HCT116 (cell line): ENCODE data around the gene TNFSF10. TPM values are rescaled to one million over a fixed set of nuclear protein-coding genes. Genes with fewer than 3 reads are reported as not detected.

Source experiments
- ATAC-seq: fragments of 200-7000 bp; cut with Tn5 transposase; 2 replicates; pipeline ENCODE4 v1.9.1; 2020; ENCODE audit warnings: mild to moderate bottlenecking, moderate library complexity
- BruUV-seq: library from RNA; stranded (reverse); fragments of 400-500 nt; replicated peaks from 2 replicates; lab custom pipeline; 2021; lab: Mats Ljungman, UMichigan
- CTCF ChIA-PET: fragments of 300-600 bp; sonication (Branson Sonifier 250); formaldehyde crosslinking; loops from one replicate; lab custom pipeline; 2021; ENCODE audit warnings: antibody characterized with exemption; lab: Charles Lee
- POLR2A ChIA-PET: fragments of 300-600, 350-600 bp; sonication (Branson Sonifier 250); formaldehyde crosslinking; loops from one replicate; lab custom pipeline; 2021; ENCODE audit warnings: antibody characterized with exemption; lab: Charles Lee
- RAD21 ChIA-PET, 2 experiments: fragments of 300-600 bp; sonication (Branson Sonifier 250); formaldehyde crosslinking; loops; one replicate each; lab custom pipeline; 2023; ENCODE audit warnings: low total read pairs in 2 of 2; ENCODE audit not compliant: uncharacterized antibody in 2 of 2, unreplicated experiment in 2 of 2, low non-redundant PET in 1 of 2; lab: Charles Lee
- DNase-seq: peaks from one replicate; pipeline ENCODE4 v3.0.0-alpha.2; 2010; ENCODE audit warnings: low read depth, low spot score
- H2AFZ ChIP-seq: fragments of 200-600 bp; shearing (Covaris generic), sonication (generic); 2 replicates; pipeline ENCODE4 v1.6.1; 2017; ENCODE audit warnings: low read depth, mixed run types, mixed read lengths, antibody characterized with exemption, low read length; ENCODE audit not compliant: poor library complexity, severe bottlenecking
- H3K27ac ChIP-seq: 2 replicates; pipeline ENCODE4 v1.5.1; 2012; ENCODE audit warnings: low read depth, low read length
- H3K27me3 ChIP-seq: fragments of 200-600 bp; sonication (generic); 2 replicates; pipeline ENCODE4 v1.6.1; 2016; ENCODE audit warnings: mixed run types, low read length, mixed read lengths; ENCODE audit not compliant: insufficient read depth
- H3K36me3 ChIP-seq, 2 experiments: fragments of 200-500 bp in 1 of 2; fragments of 200-600 bp in 1 of 2; sonication (Bioruptor generic) in 1 of 2; sonication (generic) in 1 of 2; 2 replicates each; pipeline versions ENCODE4 v1.5.1 to v1.6.1; 2014 to 2016; ENCODE audit warnings: low read length in 2 of 2, inconsistent platforms in 1 of 2, mixed read lengths in 1 of 2, mixed run types in 1 of 2; ENCODE audit not compliant: insufficient read depth in 2 of 2, control insufficient read depth in 1 of 2
- H3K4me1 ChIP-seq, 2 experiments: fragments of 200-600 bp in 1 of 2; sonication (generic) in 1 of 2; 2 replicates each; pipeline versions ENCODE4 v1.5.1 to v1.6.1; 2012 to 2017; ENCODE audit warnings: low read length in 2 of 2, inconsistent platforms in 1 of 2, mild to moderate bottlenecking in 1 of 2, mixed read lengths in 1 of 2, mixed run types in 1 of 2, moderate library complexity in 1 of 2; ENCODE audit not compliant: insufficient read depth in 2 of 2, control insufficient read depth in 1 of 2
- H3K4me2 ChIP-seq: fragments of 200-600 bp; sonication (generic); 2 replicates; pipeline ENCODE4 v1.6.1; 2017; ENCODE audit warnings: mixed run types, low read length, mixed read lengths
- H3K4me3 ChIP-seq, 2 experiments: fragments of 200-600 bp in 1 of 2; sonication (generic) in 1 of 2; replicated peaks in 1 of 2; 2 replicates each; pipeline ENCODE4 v1.5.1; 2011 to 2016; ENCODE audit warnings: low read length in 2 of 2, control low read depth in 1 of 2, low read depth in 1 of 2, mild to moderate bottlenecking in 1 of 2, mixed read lengths in 1 of 2, mixed run types in 1 of 2
- H3K79me2 ChIP-seq: fragments of 200-600 bp; sonication (generic); 2 replicates; pipeline ENCODE4 v1.6.1; 2017; ENCODE audit warnings: mild to moderate bottlenecking, mixed run types, low read length, moderate library complexity, mixed read lengths; ENCODE audit not compliant: insufficient read depth
- H3K9ac ChIP-seq: fragments of 200-600 bp; sonication (generic); 2 replicates; pipeline ENCODE4 v1.6.1; 2016; ENCODE audit warnings: low read length, mixed read lengths
- H3K9me2 ChIP-seq: fragments of 200-600 bp; sonication (generic), shearing (Covaris generic); 2 replicates; pipeline ENCODE4 v1.6.1; 2017; ENCODE audit warnings: mixed run types, mild to moderate bottlenecking, moderate library complexity; ENCODE audit not compliant: insufficient read depth
- H3K9me3 ChIP-seq, 2 experiments: fragments of 200-500 bp in 1 of 2; fragments of 200-600 bp in 1 of 2; sonication (Bioruptor generic) in 1 of 2; sonication (generic) in 1 of 2; 2 replicates each; pipeline ENCODE4 v1.6.1; 2014 to 2017; ENCODE audit warnings: low read length in 2 of 2, mixed read lengths in 2 of 2, inconsistent platforms in 1 of 2, low read depth in 1 of 2, mild to moderate bottlenecking in 1 of 2, mixed run types in 1 of 2, moderate library complexity in 1 of 2; ENCODE audit not compliant: control insufficient read depth in 1 of 2, insufficient read depth in 1 of 2
- H4K20me1 ChIP-seq: fragments of 200-600 bp; sonication (generic), shearing (Covaris generic); 2 replicates; pipeline ENCODE4 v1.6.1; 2017; ENCODE audit warnings: mixed run types, mild to moderate bottlenecking, moderate library complexity; ENCODE audit not compliant: insufficient read depth
- ATF3 ChIP-seq: IDR thresholded peaks from 2 replicates; pipeline ENCODE4 v1.6.1; 2012
- CBX3 ChIP-seq: IDR thresholded peaks from 2 replicates; pipeline ENCODE4 v1.6.1; 2012; ENCODE audit warnings: low read depth
- CEBPB ChIP-seq: IDR thresholded peaks from 2 replicates; pipeline ENCODE4 v1.6.1; 2012; ENCODE audit warnings: low read depth
- EGR1 ChIP-seq: IDR thresholded peaks from 2 replicates; pipeline ENCODE4 v1.6.1; 2012; ENCODE audit warnings: low read depth
- EZH2 ChIP-seq: fragments of 200-600 bp; sonication (generic); IDR thresholded peaks from 2 replicates; pipeline ENCODE4 v1.6.1; 2017; ENCODE audit warnings: antibody characterized with exemption, mixed run types
- EZH2phosphoT487 ChIP-seq: fragments of 200-600 bp; IDR thresholded peaks from 2 replicates; pipeline ENCODE4 v1.6.1; 2018; ENCODE audit warnings: antibody characterized with exemption, borderline replicate concordance
- JUND ChIP-seq: IDR thresholded peaks from 2 replicates; pipeline ENCODE4 v1.6.1; 2012
- MAX ChIP-seq: IDR thresholded peaks from 2 replicates; pipeline ENCODE4 v1.6.1; 2012
- POLR2A ChIP-seq: IDR thresholded peaks from 2 replicates; pipeline ENCODE4 v1.7.0; 2011; ENCODE audit warnings: borderline replicate concordance; ENCODE audit not compliant: insufficient read depth, insufficient read length; ENCODE audit errors: extremely low read depth
- POLR2AphosphoS5 ChIP-seq: IDR thresholded peaks from 2 replicates; pipeline ENCODE4 v1.6.1; 2011; ENCODE audit warnings: mild to moderate bottlenecking, low read depth, low read length, moderate library complexity
- ZFX ChIP-seq: fragments of 450-650 bp; IDR thresholded peaks from 2 replicates; pipeline ENCODE4 v1.6.1; 2017
- intact Hi-C: fragments of 100-400 bp; cut with micrococcal nuclease; formaldehyde crosslinking; loops from 2 replicates; pipeline ENCODE4 v1.10.0; 2022
- total RNA-seq: library from RNA; stranded (reverse); gene quantifications from one replicate; pipeline ENCODE4 v1.2.1, GENCODE V29; 2021; ENCODE audit not compliant: unreplicated experiment
- TF ChIP-seq, protein P1 (sequence below): IDR thresholded peaks from 2 replicates; pipeline ENCODE4 v1.6.1; 2012; ENCODE audit warnings: low read depth
- TF ChIP-seq, protein P2 (sequence below), 3 experiments: fragments of 200-600 bp in 1 of 3; sonication (generic) in 1 of 3; IDR thresholded peaks in 2 of 3; conservative IDR thresholded peaks in 1 of 3; 2 replicates each; pipeline ENCODE4 v1.5.1; 2012 to 2017; ENCODE audit warnings: low read depth in 2 of 3, low read length in 2 of 3, antibody characterized with exemption in 1 of 3, borderline replicate concordance in 1 of 3, control low read depth in 1 of 3, mild to moderate bottlenecking in 1 of 3, mixed read lengths in 1 of 3, mixed run types in 1 of 3, moderate library complexity in 1 of 3; ENCODE audit not compliant: insufficient read depth in 1 of 3

Gene TNFSF10
- total RNA-seq, 1 experiment from 2014 or later = 0.20 TPM

DNA sequence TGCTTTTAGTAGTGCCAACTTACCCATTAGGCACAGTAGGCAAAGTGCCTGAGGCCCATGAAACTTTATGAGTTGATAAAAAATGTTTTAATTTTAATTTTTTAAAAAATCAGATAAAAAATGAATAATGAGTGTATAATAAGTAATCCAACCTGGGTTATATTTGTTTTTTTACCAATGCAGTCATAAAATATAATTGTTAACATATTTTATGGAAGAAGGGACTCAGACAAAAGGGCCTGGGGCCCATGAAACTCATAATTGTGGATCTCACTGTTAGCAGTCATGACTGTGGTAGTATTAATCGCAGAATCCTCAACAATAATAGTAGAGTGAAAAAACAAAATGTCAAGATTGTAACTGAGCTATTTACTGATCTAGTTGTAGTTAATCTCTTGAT, 16.8 kb upstream of the TNFSF10 start (continued):
- TF ChIP-seq POLR2AphosphoS5 (no peak), POLR2A (no peak), CEBPB (no peak)

- peaks cover 17 to 18% of the 10 kb centered on the region in 2 experiments for H3K4me1 ChIP-seq
- no peaks in the 10 kb centered on the region for H3K9me3 ChIP-seq
- RAD21 ChIA-PET = no interaction called here
- intact Hi-C loops = no loop called here
- H3K79me2 ChIP-seq = no peaks in the 10 kb centered on the region
- H4K20me1 ChIP-seq = no peaks in the 10 kb centered on the region
- TF ChIP-seq POLR2A (no peak), EZH2phosphoT487 (no peak), CEBPB (no peak), POLR2AphosphoS5 (no peak), ZFX (no peak), EGR1 (no peak), MAX (no peak), CBX3 (no peak), ATF3 (no peak), JUND (no peak), EZH2 (no peak)
- TF ChIP-seq, protein P1, sequence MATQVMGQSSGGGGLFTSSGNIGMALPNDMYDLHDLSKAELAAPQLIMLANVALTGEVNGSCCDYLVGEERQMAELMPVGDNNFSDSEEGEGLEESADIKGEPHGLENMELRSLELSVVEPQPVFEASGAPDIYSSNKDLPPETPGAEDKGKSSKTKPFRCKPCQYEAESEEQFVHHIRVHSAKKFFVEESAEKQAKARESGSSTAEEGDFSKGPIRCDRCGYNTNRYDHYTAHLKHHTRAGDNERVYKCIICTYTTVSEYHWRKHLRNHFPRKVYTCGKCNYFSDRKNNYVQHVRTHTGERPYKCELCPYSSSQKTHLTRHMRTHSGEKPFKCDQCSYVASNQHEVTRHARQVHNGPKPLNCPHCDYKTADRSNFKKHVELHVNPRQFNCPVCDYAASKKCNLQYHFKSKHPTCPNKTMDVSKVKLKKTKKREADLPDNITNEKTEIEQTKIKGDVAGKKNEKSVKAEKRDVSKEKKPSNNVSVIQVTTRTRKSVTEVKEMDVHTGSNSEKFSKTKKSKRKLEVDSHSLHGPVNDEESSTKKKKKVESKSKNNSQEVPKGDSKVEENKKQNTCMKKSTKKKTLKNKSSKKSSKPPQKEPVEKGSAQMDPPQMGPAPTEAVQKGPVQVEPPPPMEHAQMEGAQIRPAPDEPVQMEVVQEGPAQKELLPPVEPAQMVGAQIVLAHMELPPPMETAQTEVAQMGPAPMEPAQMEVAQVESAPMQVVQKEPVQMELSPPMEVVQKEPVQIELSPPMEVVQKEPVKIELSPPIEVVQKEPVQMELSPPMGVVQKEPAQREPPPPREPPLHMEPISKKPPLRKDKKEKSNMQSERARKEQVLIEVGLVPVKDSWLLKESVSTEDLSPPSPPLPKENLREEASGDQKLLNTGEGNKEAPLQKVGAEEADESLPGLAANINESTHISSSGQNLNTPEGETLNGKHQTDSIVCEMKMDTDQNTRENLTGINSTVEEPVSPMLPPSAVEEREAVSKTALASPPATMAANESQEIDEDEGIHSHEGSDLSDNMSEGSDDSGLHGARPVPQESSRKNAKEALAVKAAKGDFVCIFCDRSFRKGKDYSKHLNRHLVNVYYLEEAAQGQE = no peak
- TF ChIP-seq, protein P2, sequence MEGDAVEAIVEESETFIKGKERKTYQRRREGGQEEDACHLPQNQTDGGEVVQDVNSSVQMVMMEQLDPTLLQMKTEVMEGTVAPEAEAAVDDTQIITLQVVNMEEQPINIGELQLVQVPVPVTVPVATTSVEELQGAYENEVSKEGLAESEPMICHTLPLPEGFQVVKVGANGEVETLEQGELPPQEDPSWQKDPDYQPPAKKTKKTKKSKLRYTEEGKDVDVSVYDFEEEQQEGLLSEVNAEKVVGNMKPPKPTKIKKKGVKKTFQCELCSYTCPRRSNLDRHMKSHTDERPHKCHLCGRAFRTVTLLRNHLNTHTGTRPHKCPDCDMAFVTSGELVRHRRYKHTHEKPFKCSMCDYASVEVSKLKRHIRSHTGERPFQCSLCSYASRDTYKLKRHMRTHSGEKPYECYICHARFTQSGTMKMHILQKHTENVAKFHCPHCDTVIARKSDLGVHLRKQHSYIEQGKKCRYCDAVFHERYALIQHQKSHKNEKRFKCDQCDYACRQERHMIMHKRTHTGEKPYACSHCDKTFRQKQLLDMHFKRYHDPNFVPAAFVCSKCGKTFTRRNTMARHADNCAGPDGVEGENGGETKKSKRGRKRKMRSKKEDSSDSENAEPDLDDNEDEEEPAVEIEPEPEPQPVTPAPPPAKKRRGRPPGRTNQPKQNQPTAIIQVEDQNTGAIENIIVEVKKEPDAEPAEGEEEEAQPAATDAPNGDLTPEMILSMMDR (IDR thresholded peaks at IDR 0.05 in 2 of 3, conservative IDR thresholded peaks at IDR 0.05 in 1 of 3; ENCODE audit: borderline replicate concordance in 1 of 3, insufficient read depth in 1 of 3, low read depth in 2 of 3, low read length in 2 of 3) = no peak
- no peak overlapping the region for H3K9ac ChIP-seq
- H3K9me2 ChIP-seq = no peaks in the 10 kb centered on the region
- no peak overlapping the region for H3K4me3 ChIP-seq
- no peak overlapping the region for H3K27ac ChIP-seq
- no peak overlapping the region for H2AFZ ChIP-seq
- BruUV-seq = no TSS peak
- ATAC-seq (no peak), DNase-seq (no peak)
- CTCF ChIA-PET = no interaction called here
- POLR2A ChIA-PET = no interaction called here
- no peaks in the 10 kb centered on the region for H3K36me3 ChIP-seq
- H3K4me2 ChIP-seq = no peak overlapping the region
- H3K27me3 ChIP-seq = no peaks in the 10 kb centered on the region
These were observed 16.0 kb upstream of the TNFSF10 start for GRCh38 chr3:172539273-172539672.
